ENCODE measurements around the gene IL31RA.

GRCh38 chr5:55933377-55934114 is 82.4 kb downstream of the IL31RA start:
- TF ChIP-seq POLR2AphosphoS5 (IDR thresholded peaks at IDR 0.05) (no peak), CTCF (IDR thresholded peaks at IDR 0.05) (no peak)

All from upper lobe of left lung (tissue), 4 donors.